ENCODE measurements around the gene CEPT1. TPM values are rescaled to one million over a fixed set of nuclear protein-coding genes. Genes with fewer than 3 reads are reported as not detected.

CEPT1 gene
- total and polyA plus RNA-seq, 2 of the 4 experiments (the other 2 are of a cell fraction): 13.3 to 27.4 TPM

DNA sequence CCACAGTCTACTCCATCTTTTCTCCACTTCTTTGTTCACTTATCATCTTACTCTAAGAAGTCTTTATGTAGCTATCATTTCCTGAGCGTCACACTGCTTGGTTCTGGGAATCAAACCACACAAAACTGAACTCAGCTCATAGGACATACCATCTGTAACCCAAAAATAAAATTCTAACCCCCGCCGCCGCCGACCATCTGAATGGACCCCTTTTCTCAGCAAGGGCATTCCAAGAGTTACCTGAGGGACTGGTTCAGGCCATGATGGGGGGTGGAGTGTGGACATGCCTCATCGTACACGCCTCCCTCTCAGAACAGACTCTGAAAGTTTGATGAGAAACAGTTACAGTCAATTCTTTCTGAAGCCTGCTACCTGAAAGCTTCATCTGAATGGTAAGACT, 74.9 kb downstream of the CEPT1 start:
- H2AFZ ChIP-seq (replicated peaks; ENCODE audit: low read length, poor library complexity): peak overlapping the region; percentile 13
- H4K91ac ChIP-seq (ENCODE audit: insufficient read depth, low read depth, low read length): peak overlapping the region; percentile 82
- no peaks in the 10 kb centered on the region; the same call in 1 of the 2 replicates for H3K27me3 ChIP-seq (ENCODE audit: control insufficient read depth, insufficient read depth, low read length)
- H3K9me1 ChIP-seq (ENCODE audit: insufficient read depth, low read length): no peaks in the 10 kb centered on the region
- peak overlapping the region; percentile 93 for H4K5ac ChIP-seq (ENCODE audit: low read depth, low read length)
- H3K79me1 ChIP-seq (ENCODE audit: low read depth in 1 of 2, low read length in 2 of 2): no peaks in the 10 kb centered on the region
- H3K9me3 ChIP-seq (ENCODE audit: control insufficient read depth, insufficient read depth, low read length): no peaks in the 10 kb centered on the region
- H3K27ac ChIP-seq (ENCODE audit: insufficient read depth, low read length): no peak overlapping the region
- dilution Hi-C loops (cut with HindIII; ENCODE audit: low sequenced_read_pairs, unreplicated experiment): no loop called here
- H3K4ac ChIP-seq (ENCODE audit: low read depth, low read length): peak overlapping the region; percentile 80; the same call in 1 of the 2 replicates
- peak overlapping the region; percentile 94 for H2BK120ac ChIP-seq (ENCODE audit: low read depth, low read length)
- peak overlapping the region; percentile 74 to 91; a peak in 3 of 4 replicates for H4K8ac ChIP-seq (ENCODE audit: low read depth in 2 of 2, low read length in 2 of 2)
- peak overlapping the region; percentile 63; the same call in 1 of the 2 replicates for H3K14ac ChIP-seq (replicated peaks; ENCODE audit: low read depth, low read length)
- H2AK9ac ChIP-seq (replicated peaks; ENCODE audit: low read depth, low read length, poor library complexity): peak overlapping the region; percentile 75
- no peaks in the 10 kb centered on the region for H3K36me3 ChIP-seq (ENCODE audit: control insufficient read depth, insufficient read depth, low read length)
- peak overlapping the region; percentile 56; the same call in 1 of the 2 replicates for H3K23ac ChIP-seq (ENCODE audit: low read depth, low read length)
- H2BK20ac ChIP-seq (ENCODE audit: low read depth, low read length): peak overlapping the region; percentile 92
- intact Hi-C loops (cut with micrococcal nuclease): no loop called here
- peak overlapping the region; percentile 88 for H2BK5ac ChIP-seq (ENCODE audit: low read depth, low read length, poor library complexity, severe bottlenecking)
- H3K9ac ChIP-seq (ENCODE audit: low read depth, low read length): no peak overlapping the region
- H3K4me3 ChIP-seq (ENCODE audit: insufficient read depth, low read depth, low read length): no peak overlapping the region
- H3K4me2 ChIP-seq (ENCODE audit: low read depth, low read length): no peak overlapping the region
- no TSS peak for BruUV-seq (replicated peaks)
- peaks cover 2% of the 10 kb centered on the region for H3K4me1 ChIP-seq (ENCODE audit: control insufficient read depth, insufficient read depth, low read length)
- H3K56ac ChIP-seq (ENCODE audit: extremely low read depth, insufficient read depth, low read length): no peak overlapping the region
- TF ChIP-seq, protein P1, sequence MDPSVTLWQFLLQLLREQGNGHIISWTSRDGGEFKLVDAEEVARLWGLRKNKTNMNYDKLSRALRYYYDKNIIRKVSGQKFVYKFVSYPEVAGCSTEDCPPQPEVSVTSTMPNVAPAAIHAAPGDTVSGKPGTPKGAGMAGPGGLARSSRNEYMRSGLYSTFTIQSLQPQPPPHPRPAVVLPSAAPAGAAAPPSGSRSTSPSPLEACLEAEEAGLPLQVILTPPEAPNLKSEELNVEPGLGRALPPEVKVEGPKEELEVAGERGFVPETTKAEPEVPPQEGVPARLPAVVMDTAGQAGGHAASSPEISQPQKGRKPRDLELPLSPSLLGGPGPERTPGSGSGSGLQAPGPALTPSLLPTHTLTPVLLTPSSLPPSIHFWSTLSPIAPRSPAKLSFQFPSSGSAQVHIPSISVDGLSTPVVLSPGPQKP (IDR thresholded peaks at IDR 0.05; ENCODE audit: borderline replicate concordance, low read depth, low read length): no peak
- no peak for TF ChIP-seq POLR2A (IDR thresholded peaks at IDR 0.05; ENCODE audit: low read depth, low read length)
- TF ChIP-seq, protein P2, sequence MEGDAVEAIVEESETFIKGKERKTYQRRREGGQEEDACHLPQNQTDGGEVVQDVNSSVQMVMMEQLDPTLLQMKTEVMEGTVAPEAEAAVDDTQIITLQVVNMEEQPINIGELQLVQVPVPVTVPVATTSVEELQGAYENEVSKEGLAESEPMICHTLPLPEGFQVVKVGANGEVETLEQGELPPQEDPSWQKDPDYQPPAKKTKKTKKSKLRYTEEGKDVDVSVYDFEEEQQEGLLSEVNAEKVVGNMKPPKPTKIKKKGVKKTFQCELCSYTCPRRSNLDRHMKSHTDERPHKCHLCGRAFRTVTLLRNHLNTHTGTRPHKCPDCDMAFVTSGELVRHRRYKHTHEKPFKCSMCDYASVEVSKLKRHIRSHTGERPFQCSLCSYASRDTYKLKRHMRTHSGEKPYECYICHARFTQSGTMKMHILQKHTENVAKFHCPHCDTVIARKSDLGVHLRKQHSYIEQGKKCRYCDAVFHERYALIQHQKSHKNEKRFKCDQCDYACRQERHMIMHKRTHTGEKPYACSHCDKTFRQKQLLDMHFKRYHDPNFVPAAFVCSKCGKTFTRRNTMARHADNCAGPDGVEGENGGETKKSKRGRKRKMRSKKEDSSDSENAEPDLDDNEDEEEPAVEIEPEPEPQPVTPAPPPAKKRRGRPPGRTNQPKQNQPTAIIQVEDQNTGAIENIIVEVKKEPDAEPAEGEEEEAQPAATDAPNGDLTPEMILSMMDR (conservative IDR thresholded peaks at IDR 0.05; ENCODE audit: low read depth, low read length): no peak
- no peak for TF ChIP-seq RFX5 (IDR thresholded peaks at IDR 0.05; ENCODE audit: low read depth, low read length)
- TF ChIP-seq RAD21 (IDR thresholded peaks at IDR 0.05; ENCODE audit: low read length): no peak
- TF ChIP-seq FOS (IDR thresholded peaks at IDR 0.05; ENCODE audit: low read depth, low read length): no peak
- TF ChIP-seq MXI1 (IDR thresholded peaks at IDR 0.05; ENCODE audit: borderline replicate concordance, low read depth, low read length): no peak
- TF ChIP-seq RCOR1 (IDR thresholded peaks at IDR 0.05; ENCODE audit: insufficient replicate concordance, low read length): no peak
- TF ChIP-seq CEBPB (IDR thresholded peaks at IDR 0.05; ENCODE audit: low read depth, low read length): no peak
- TF ChIP-seq SMC3 (IDR thresholded peaks at IDR 0.05; ENCODE audit: low read depth, low read length): no peak
- no peak for TF ChIP-seq MAFK (IDR thresholded peaks at IDR 0.05; ENCODE audit: low read depth, low read length)
- no peak for TF ChIP-seq USF2 (IDR thresholded peaks at IDR 0.05; ENCODE audit: low read depth, low read length)
- TF ChIP-seq BHLHE40 (IDR thresholded peaks at IDR 0.05; ENCODE audit: low read depth, low read length): no peak
- TF ChIP-seq MAZ (IDR thresholded peaks at IDR 0.05; ENCODE audit: borderline replicate concordance, low read depth, low read length): no peak
- no peak for TF ChIP-seq CHD1 (IDR thresholded peaks at IDR 0.05; ENCODE audit: low read depth, low read length)
- no peak for TF ChIP-seq NFE2L2 (IDR thresholded peaks at IDR 0.05; ENCODE audit: low read depth, low read length)
- POLR2A ChIA-PET (ENCODE audit: unreplicated experiment): interaction anchor here (0.7 kb wide), 1 partner anchor 679 kb away, joined by 13 read pairs; no protein-coding TSS in a partner anchor
- ATAC-seq (ENCODE audit: low read depth) (no peak), DNase-seq (no peak)
- H4K20me1 ChIP-seq (ENCODE audit: insufficient read depth, low read length): no peaks in the 10 kb centered on the region
- in situ Hi-C loops (cut with MboI; ENCODE audit: low sequenced_read_pairs): no loop called here
- CTCF ChIA-PET: interaction anchor here (0.5 to 2.1 kb wide), 3 partner anchors 9 to 421 kb away, joined by 3 to 5 read pairs (median 5); no protein-coding TSS in a partner anchor
- H2BK15ac ChIP-seq (ENCODE audit: low read depth, low read length): no peak overlapping the region; the same call in 2 of the 3 replicates
- peak overlapping the region; percentile 78; the same call in 1 of the 2 replicates for H2AK5ac ChIP-seq (ENCODE audit: low read depth, low read length)
- 86% methylated on average over 1 of the region's 7 CpGs; no CpG with 5 or more reads in 1 of the 2 experiments for WGBS, 2 experiments (ENCODE audit: extremely low coverage in 2 of 2, insufficient read length in 1 of 2)
- peak overlapping the region; percentile 95 for H3K18ac ChIP-seq (ENCODE audit: low read depth, low read length)

Measured in IMR-90 (cell line).